Coronary artery (tissue), 2 donors: ENCODE measurements around the gene GPR18.

Experiments
- DNase-seq: peaks from one replicate; pipeline ENCODE4 v3.0.0-alpha.2; 2017; ENCODE audit warnings: low spot score
- H3K27ac ChIP-seq, 2 donors: fragments of 200-600 bp; sonication (generic); one replicate each; pipeline ENCODE4 v1.5.1; 2016 to 2019
- H3K4me3 ChIP-seq: fragments of 200-600 bp; sonication (generic); 2 replicates; pipeline ENCODE4 v1.5.1; 2016; ENCODE audit warnings: mild to moderate bottlenecking, moderate library complexity
- CTCF ChIP-seq: fragments of 200-600 bp; sonication (generic); IDR thresholded peaks from one replicate; pipeline ENCODE4 v1.5.1; 2019; ENCODE audit warnings: antibody characterized with exemption

Gene GPR18

DNA sequence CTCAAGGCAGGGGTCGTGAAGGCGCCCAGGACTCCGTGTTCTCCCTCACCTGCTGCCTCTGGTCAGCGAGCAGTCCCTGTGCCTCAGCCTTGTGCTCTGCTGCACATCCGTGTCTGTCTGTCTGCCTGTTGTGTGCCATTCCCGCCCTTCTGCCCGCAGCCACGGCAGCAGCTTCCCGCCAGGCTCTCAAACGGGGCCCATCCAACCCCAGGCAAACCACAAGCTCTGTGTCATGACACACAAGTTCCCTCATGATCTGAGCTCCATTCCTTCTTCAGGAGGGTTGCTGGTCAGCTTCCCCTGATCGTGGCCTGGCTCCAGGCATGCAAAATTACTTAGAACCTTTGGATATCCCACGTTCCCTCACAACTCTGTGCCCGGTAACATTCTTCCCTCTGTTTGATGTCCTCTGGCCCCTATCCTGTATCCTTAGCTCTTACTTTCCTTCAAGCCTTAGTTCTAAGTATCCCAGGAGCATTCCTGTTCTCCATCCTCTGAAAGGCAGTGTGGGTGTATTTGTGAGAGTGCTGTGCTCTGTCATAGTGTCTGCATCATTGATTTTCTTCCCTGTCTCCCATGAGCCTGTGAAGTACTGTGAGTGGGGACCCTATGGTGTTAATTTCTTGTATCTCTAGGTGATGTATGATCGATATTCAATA is 45.8 kb upstream of the GPR18 start:
- H3K27ac ChIP-seq: peak overlapping the region; percentile 6 to 39
- H3K4me3 ChIP-seq: peak overlapping the region; percentile 2
- DNase-seq: no peak
- no peak for TF ChIP-seq CTCF

GRCh38 chr13:99302637-99303505 is 44.7 kb upstream of the GPR18 start:
- DNase-seq: no peak
- Histone ChIP-seq H3K4me3 (no peak overlapping the region), H3K27ac (no peak overlapping the region)
- no peak for TF ChIP-seq CTCF

DNA sequence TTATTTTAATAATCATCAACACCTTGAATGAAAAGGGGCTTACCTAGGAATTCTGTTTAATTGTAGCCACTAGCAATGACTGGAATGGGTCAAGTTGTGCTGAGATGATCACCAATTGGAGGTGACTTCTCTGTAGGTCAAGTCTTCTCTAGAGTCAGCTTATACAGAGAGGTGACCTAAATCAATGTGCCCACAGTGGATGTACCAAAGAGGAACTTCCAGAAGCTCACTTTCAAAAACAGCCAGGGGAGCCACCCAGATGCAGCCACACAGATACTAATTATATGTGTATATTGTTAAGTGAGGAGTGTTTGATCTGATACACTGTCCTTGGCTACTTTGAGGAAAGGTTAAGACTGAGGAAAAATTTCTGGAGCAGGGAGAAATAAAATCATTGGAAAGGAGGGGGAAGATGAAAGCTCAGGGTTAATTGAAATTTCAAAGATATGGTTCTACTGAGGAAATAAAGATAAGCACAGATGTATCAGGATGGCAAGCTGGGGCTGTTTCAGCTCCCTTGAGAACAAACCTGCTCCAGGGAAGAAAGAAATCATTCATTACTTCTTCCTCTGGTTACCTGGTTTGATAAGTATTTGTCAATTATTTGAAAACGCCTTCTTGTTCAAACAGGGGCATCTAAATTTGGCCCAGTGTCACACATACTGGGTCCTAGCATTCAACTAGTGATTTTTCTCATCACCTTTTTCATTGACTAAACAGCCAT is 43.9 kb upstream of the GPR18 start:
- H3K27ac ChIP-seq: no peak overlapping the region
- TF ChIP-seq CTCF: no peak
- no peak overlapping the region for H3K4me3 ChIP-seq
- no peak for DNase-seq

GRCh38 chr13:99301056-99301838 is 43.1 kb upstream of the GPR18 start:
- no peak overlapping the region for H3K4me3 ChIP-seq
- H3K27ac ChIP-seq: no peak overlapping the region
- TF ChIP-seq CTCF: no peak
- no peak for DNase-seq

- no peak for TF ChIP-seq CTCF
- H3K27ac ChIP-seq: no peak overlapping the region
- no peak overlapping the region for H3K4me3 ChIP-seq
- DNase-seq: no peak
These were observed 41.8 kb upstream of the GPR18 start for GRCh38 chr13:99299920-99300341.

DNA sequence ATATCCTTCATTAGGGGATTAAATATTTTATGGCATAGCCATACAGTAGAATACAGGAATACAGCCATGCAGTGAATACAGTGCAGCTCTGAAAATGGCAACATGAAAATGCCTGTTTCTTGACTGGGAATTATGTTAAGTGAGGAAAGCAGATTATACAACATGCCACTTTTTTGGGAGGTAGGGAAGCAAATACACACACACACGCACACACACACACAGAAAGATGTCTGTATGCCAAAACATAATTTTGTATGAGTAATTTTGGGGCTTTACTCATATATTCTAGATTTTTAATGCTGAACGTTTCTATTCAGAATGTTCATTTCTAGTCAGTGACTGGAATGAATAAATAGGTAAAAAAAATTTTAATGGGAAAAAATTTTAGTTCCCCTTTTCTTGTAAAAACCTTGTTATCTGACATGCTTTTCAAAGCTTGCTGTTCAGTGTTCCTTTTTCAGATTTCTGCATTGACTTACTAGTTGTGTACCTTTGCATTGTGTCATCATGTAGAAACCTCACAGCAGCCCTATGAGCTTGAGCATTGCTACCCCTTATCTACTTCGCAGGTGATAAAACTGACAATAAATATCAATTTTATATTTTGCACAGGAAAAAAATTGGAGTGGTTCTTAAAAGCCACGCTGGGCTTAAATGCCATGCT is 41.2 kb upstream of the GPR18 start:
- no peak for TF ChIP-seq CTCF
- Histone ChIP-seq H3K4me3 (no peak overlapping the region), H3K27ac (no peak overlapping the region)
- no peak for DNase-seq
